Measurements from ENCODE around the gene TLCD2. TPM values are rescaled to one million over a fixed set of nuclear protein-coding genes. Genes with fewer than 3 reads are reported as not detected.

The TLCD2 gene
- total RNA-seq, 5 donors from 2014 or later (not counting 1 experiment from before 2014, with no cell fraction given): 0.25 to 0.82 (median 0.59) TPM

- 94% methylated on average over 11 of the region's 19 CpGs for WGBS (ENCODE audit: insufficient coverage)
- DNase-seq: no peak
- Histone ChIP-seq H3K27me3 (replicated peaks in 1 of 2; ENCODE audit: control insufficient read depth in 2 of 2, extremely low read depth in 1 of 2, insufficient read depth in 2 of 2, low read length in 1 of 2) (peaks cover 0 to 20% of the 10 kb centered on the region in 2 experiments), H3K4me3 (ENCODE audit: control insufficient read depth in 1 of 2, extremely low read depth in 1 of 2, low read length in 1 of 2) (no peak overlapping the region), H3K4me1 (ENCODE audit: control insufficient read depth in 1 of 2, extremely low read depth in 1 of 2, insufficient read depth in 2 of 2, low read length in 2 of 2) (peaks cover 16 to 68% of the 10 kb centered on the region in 2 experiments), H3K27ac (ENCODE audit: low read length) (no peak overlapping the region), H3K36me3 (ENCODE audit: control insufficient read depth in 2 of 2, extremely low read depth in 1 of 2, insufficient read depth in 1 of 2, low read length in 1 of 2) (peaks cover 0 to 2% of the 10 kb centered on the region in 2 donors), H3K9me3 (no peaks in the 10 kb centered on the region)
- ChIA-PET POLR2A (interaction anchor here in 1 of 2 donors (0.6 kb wide), 1 partner anchor 47 kb away, joined by 7 read pairs; no protein-coding TSS in a partner anchor), CTCF (no interaction called here)
- no peak for ATAC-seq (replicated peaks in 1 of 4)
- Mint-ChIP-seq H3K9me3 (no peaks in the 10 kb centered on the region), H3K27me3 (peaks cover 0 to 3% of the 10 kb centered on the region in 2 donors), H3K27ac (peak overlapping the region; percentile 34 to 57), H3K4me3 (peak overlapping the region in 2 of 3 donors; percentile 88 to 97), H3K4me1 (peaks cover 44 to 48% (median 45%) of the 10 kb centered on the region in 3 donors), H3K36me3 (peaks cover 3% of the 10 kb centered on the region)
These were observed 8.4 kb upstream of the TLCD2 start for GRCh38 chr17:1718362-1719165.

- DNase-seq (peak; percentile 51 to 86 (median 68)), ATAC-seq (replicated peaks in 1 of 4) (peak; percentile 40 to 56 (median 47))
- H3K9me3 Mint-ChIP-seq: no peaks in the 10 kb centered on the region
- CTCF ChIA-PET: interaction anchor here in 1 of 2 donors (0.7 to 2.0 kb wide), 7 partner anchors 33 to 352 kb away, joined by 3 to 16 read pairs (median 4); partner anchors contain the start of genes PRPF8 and RILP
- peak overlapping the region; percentile 96 to 97 for H3K27ac Mint-ChIP-seq
- H3K36me3 ChIP-seq (ENCODE audit: control insufficient read depth in 2 of 2, extremely low read depth in 1 of 2, insufficient read depth in 1 of 2, low read length in 1 of 2): peaks cover 0 to 12% of the 10 kb centered on the region in 2 donors
- POLR2A ChIA-PET: interaction anchor here (0.6 to 1.4 kb wide), 11 partner anchors 17 to 793 kb away, joined by 3 to 19 read pairs (median 3); no protein-coding TSS in a partner anchor
- H3K4me3 ChIP-seq (ENCODE audit: control insufficient read depth in 1 of 2, extremely low read depth in 1 of 2, low read length in 1 of 2): peak overlapping the region; percentile 79 to 95
- H3K9me3 ChIP-seq: no peaks in the 10 kb centered on the region
- peak overlapping the region; percentile 93 for H3K27ac ChIP-seq (ENCODE audit: low read length)
- H3K27me3 Mint-ChIP-seq: peaks cover 0 to 3% of the 10 kb centered on the region in 2 donors
- H3K27me3 ChIP-seq (replicated peaks in 1 of 2; ENCODE audit: control insufficient read depth in 2 of 2, extremely low read depth in 1 of 2, insufficient read depth in 2 of 2, low read length in 1 of 2): peaks cover 0 to 25% of the 10 kb centered on the region in 2 experiments
- H3K4me3 Mint-ChIP-seq: peak overlapping the region; percentile 88 to 97 (median 89)
- peaks cover 8% of the 10 kb centered on the region for H3K36me3 Mint-ChIP-seq
- peaks cover 34 to 39% (median 35%) of the 10 kb centered on the region in 3 donors for H3K4me1 Mint-ChIP-seq
- peaks cover 12 to 54% of the 10 kb centered on the region in 2 experiments for H3K4me1 ChIP-seq (ENCODE audit: control insufficient read depth in 1 of 2, extremely low read depth in 1 of 2, insufficient read depth in 2 of 2, low read length in 2 of 2)
- 0% methylated on average over 1 of the region's 13 CpGs for WGBS (ENCODE audit: insufficient coverage)
These were observed 6.9 kb upstream of the TLCD2 start for GRCh38 chr17:1716912-1717695.

- H3K4me3 ChIP-seq (ENCODE audit: control insufficient read depth in 1 of 2, extremely low read depth in 1 of 2, low read length in 1 of 2): peak overlapping the region; percentile 79 to 95
- Mint-ChIP-seq H3K27ac (peak overlapping the region; percentile 96 to 97), H3K36me3 (peaks cover 10% of the 10 kb centered on the region), H3K4me1 (peaks cover 36 to 44% (median 38%) of the 10 kb centered on the region in 3 donors), H3K9me3 (no peaks in the 10 kb centered on the region), H3K27me3 (peaks cover 0 to 3% of the 10 kb centered on the region in 2 donors), H3K4me3 (peak overlapping the region; percentile 88 to 97 (median 89))
- H3K27me3 ChIP-seq (replicated peaks in 1 of 2; ENCODE audit: control insufficient read depth in 2 of 2, extremely low read depth in 1 of 2, insufficient read depth in 2 of 2, low read length in 1 of 2): peaks cover 0 to 26% of the 10 kb centered on the region in 2 experiments
- ChIA-PET CTCF (interaction anchor here in 1 of 2 donors (0.7 to 2.0 kb wide), 7 partner anchors 32 to 149 kb away, joined by 3 to 16 read pairs (median 4); partner anchors contain the start of genes PRPF8 and RILP), POLR2A (interaction anchor here (0.5 to 1.4 kb wide), 14 partner anchors 10 to 550 kb away, joined by 3 to 19 read pairs (median 4); partner anchors contain the start of genes RPA1 (in 1 of the 2) and SMYD4 (in 1 of the 2))
- peak; percentile 99 to 100 (median 100) for DNase-seq
- H3K9me3 ChIP-seq: no peaks in the 10 kb centered on the region
- peaks cover 12 to 51% of the 10 kb centered on the region in 2 experiments for H3K4me1 ChIP-seq (ENCODE audit: control insufficient read depth in 1 of 2, extremely low read depth in 1 of 2, insufficient read depth in 2 of 2, low read length in 2 of 2)
- WGBS (ENCODE audit: insufficient coverage): under 1% methylated on average over 59 of the region's 70 CpGs
- H3K27ac ChIP-seq (ENCODE audit: low read length): peak overlapping the region; percentile 93
- peak; percentile 85 to 92 (median 88) for ATAC-seq (replicated peaks in 1 of 4)
- peaks cover 0 to 12% of the 10 kb centered on the region in 2 donors for H3K36me3 ChIP-seq (ENCODE audit: control insufficient read depth in 2 of 2, extremely low read depth in 1 of 2, insufficient read depth in 1 of 2, low read length in 1 of 2)
These were observed 6.1 kb upstream of the TLCD2 start for GRCh38 chr17:1716076-1716911.

- Mint-ChIP-seq H3K4me3 (peak overlapping the region; percentile 88 to 97 (median 89)), H3K4me1 (peaks cover 38 to 46% (median 40%) of the 10 kb centered on the region in 3 donors), H3K27ac (peak overlapping the region in 1 of 2 donors; percentile 61), H3K27me3 (peaks cover 0 to 4% of the 10 kb centered on the region in 2 donors), H3K9me3 (no peaks in the 10 kb centered on the region), H3K36me3 (peaks cover 10% of the 10 kb centered on the region)
- Histone ChIP-seq H3K36me3 (ENCODE audit: control insufficient read depth in 2 of 2, extremely low read depth in 1 of 2, insufficient read depth in 1 of 2, low read length in 1 of 2) (peaks cover 0 to 12% of the 10 kb centered on the region in 2 donors), H3K4me3 (ENCODE audit: control insufficient read depth in 1 of 2, extremely low read depth in 1 of 2, low read length in 1 of 2) (peak overlapping the region; percentile 55 to 79), H3K4me1 (ENCODE audit: control insufficient read depth in 1 of 2, extremely low read depth in 1 of 2, insufficient read depth in 2 of 2, low read length in 2 of 2) (peaks cover 15 to 51% of the 10 kb centered on the region in 2 experiments), H3K27me3 (replicated peaks in 1 of 2; ENCODE audit: control insufficient read depth in 2 of 2, extremely low read depth in 1 of 2, insufficient read depth in 2 of 2, low read length in 1 of 2) (peaks cover 0 to 30% of the 10 kb centered on the region in 2 experiments), H3K27ac (ENCODE audit: low read length) (peak overlapping the region; percentile 49), H3K9me3 (no peaks in the 10 kb centered on the region)
- ChIA-PET CTCF (interaction anchor here in 1 of 2 donors (1.4 to 2.0 kb wide), 4 partner anchors 31 to 150 kb away, joined by 4 to 16 read pairs (median 6); partner anchors contain the start of genes PRPF8 and RILP), POLR2A (interaction anchor here (0.5 to 1.4 kb wide), 7 partner anchors 9 to 179 kb away, joined by 3 to 14 read pairs (median 5); no protein-coding TSS in a partner anchor)
- WGBS (ENCODE audit: insufficient coverage): no CpG with 5 or more reads among the region's 23 CpGs
- DNase-seq: no peak
- no peak for ATAC-seq (replicated peaks in 1 of 4)
These were observed 5.6 kb upstream of the TLCD2 start for GRCh38 chr17:1715803-1716075.

GRCh38 chr17:1714980-1715802 lies 5.0 kb upstream of the TLCD2 start:
- Mint-ChIP-seq H3K27me3 (peaks cover 0 to 4% of the 10 kb centered on the region in 2 donors), H3K9me3 (no peaks in the 10 kb centered on the region), H3K27ac (no peak overlapping the region), H3K36me3 (peaks cover 10% of the 10 kb centered on the region), H3K4me1 (peaks cover 38 to 45% (median 43%) of the 10 kb centered on the region in 3 donors), H3K4me3 (peak overlapping the region; percentile 70 to 97 (median 89))
- Histone ChIP-seq H3K4me1 (ENCODE audit: control insufficient read depth in 1 of 2, extremely low read depth in 1 of 2, insufficient read depth in 2 of 2, low read length in 2 of 2) (peaks cover 19 to 52% of the 10 kb centered on the region in 2 experiments), H3K4me3 (ENCODE audit: control insufficient read depth in 1 of 2, extremely low read depth in 1 of 2, low read length in 1 of 2) (peak overlapping the region; percentile 32 to 79), H3K9me3 (no peaks in the 10 kb centered on the region), H3K36me3 (ENCODE audit: control insufficient read depth in 2 of 2, extremely low read depth in 1 of 2, insufficient read depth in 1 of 2, low read length in 1 of 2) (peaks cover 0 to 12% of the 10 kb centered on the region in 2 donors), H3K27ac (ENCODE audit: low read length) (no peak overlapping the region), H3K27me3 (replicated peaks in 1 of 2; ENCODE audit: control insufficient read depth in 2 of 2, extremely low read depth in 1 of 2, insufficient read depth in 2 of 2, low read length in 1 of 2) (peaks cover 0 to 36% of the 10 kb centered on the region in 2 experiments)
- ATAC-seq (replicated peaks in 1 of 4) (no peak), DNase-seq (peak in 7 of 35 experiments; percentile 19 to 50 (median 46))
- ChIA-PET POLR2A (interaction anchor here (0.5 to 1.4 kb wide), 5 partner anchors 31 to 179 kb away, joined by 3 to 14 read pairs (median 5); no protein-coding TSS in a partner anchor), CTCF (interaction anchor here in 1 of 2 donors (1.4 kb wide), 3 partner anchors 31 to 150 kb away, joined by 4 to 6 read pairs (median 6); partner anchors contain the start of gene PRPF8)
- WGBS (ENCODE audit: insufficient coverage): 11% methylated on average over 21 of the region's 32 CpGs
